ENCODE results near the gene PARP15.

- TF ChIP-seq POLR2A (IDR thresholded peaks at IDR 0.05; ENCODE audit: low read depth, low read length) (no peak), TAF1 (IDR thresholded peaks at IDR 0.05; ENCODE audit: low read depth, low read length) (no peak), POLR2AphosphoS5 (IDR thresholded peaks at IDR 0.05; ENCODE audit: low read depth, low read length) (no peak), SPI1 (IDR thresholded peaks at IDR 0.05; ENCODE audit: low read depth, low read length) (no peak), PAX5 (IDR thresholded peaks at IDR 0.05; ENCODE audit: insufficient read depth, low read length, severe bottlenecking) (no peak), POU2F2 (IDR thresholded peaks at IDR 0.05; ENCODE audit: low read depth, low read length) (no peak)
These were observed 4.2 kb downstream of the PARP15 start for GRCh38 chr3:122581622-122582021.

Data from GM12891 (cell line).